Measurements from ENCODE around the gene KRT12.

The KRT12 gene

GRCh38 chr17:40903129-40903847, 36.3 kb upstream of the KRT12 start:
- Histone ChIP-seq H3K36me3 (no peaks in the 10 kb centered on the region), H3K4me3 (ENCODE audit: low read depth, low read length) (no peak overlapping the region), H3K9me3 (no peaks in the 10 kb centered on the region), H3K4me1 (no peaks in the 10 kb centered on the region), H3K27me3 (peaks cover 65% of the 10 kb centered on the region)
- DNase-seq: no peak
- TF ChIP-seq CTCF (IDR thresholded peaks at IDR 0.05; ENCODE audit: low read depth, low read length): no peak

GRCh38 chr17:40902498-40902897, 35.5 kb upstream of the KRT12 start:
- Histone ChIP-seq H3K27me3 (peaks cover 62% of the 10 kb centered on the region), H3K4me3 (ENCODE audit: low read depth, low read length) (no peak overlapping the region), H3K4me1 (no peaks in the 10 kb centered on the region), H3K9me3 (no peaks in the 10 kb centered on the region), H3K36me3 (no peaks in the 10 kb centered on the region)
- TF ChIP-seq CTCF (IDR thresholded peaks at IDR 0.05; ENCODE audit: low read depth, low read length): no peak
- no peak for DNase-seq

GRCh38 chr17:40901981-40902474, 35.0 kb upstream of the KRT12 start:
- Histone ChIP-seq H3K27me3 (peaks cover 63% of the 10 kb centered on the region), H3K36me3 (no peaks in the 10 kb centered on the region), H3K4me1 (no peaks in the 10 kb centered on the region), H3K9me3 (no peaks in the 10 kb centered on the region), H3K4me3 (ENCODE audit: low read depth, low read length) (no peak overlapping the region)
- DNase-seq: no peak
- TF ChIP-seq CTCF (IDR thresholded peaks at IDR 0.05; ENCODE audit: low read depth, low read length): no peak

GRCh38 chr17:40900809-40901356, 33.9 kb upstream of the KRT12 start:
- no peaks in the 10 kb centered on the region for H3K4me1 ChIP-seq
- no peak for TF ChIP-seq CTCF (IDR thresholded peaks at IDR 0.05; ENCODE audit: low read depth, low read length)
- no peaks in the 10 kb centered on the region for H3K9me3 ChIP-seq
- no peaks in the 10 kb centered on the region for H3K36me3 ChIP-seq
- no peak overlapping the region for H3K4me3 ChIP-seq (ENCODE audit: low read depth, low read length)
- peaks cover 61% of the 10 kb centered on the region for H3K27me3 ChIP-seq
- no peak for DNase-seq

- H3K9me3 ChIP-seq: no peaks in the 10 kb centered on the region; the same call in 1 of the 2 replicates
- no peak for DNase-seq
- no peak for TF ChIP-seq CTCF (IDR thresholded peaks at IDR 0.05; ENCODE audit: low read depth, low read length)
- H3K4me3 ChIP-seq (ENCODE audit: low read depth, low read length): no peak overlapping the region
- peaks cover 63% of the 10 kb centered on the region for H3K27me3 ChIP-seq
- no peaks in the 10 kb centered on the region for H3K4me1 ChIP-seq
- no peaks in the 10 kb centered on the region for H3K36me3 ChIP-seq
Measured at GRCh38 chr17:40896916-40897455, 30.0 kb upstream of the KRT12 start.
